Esophagus muscularis mucosa (tissue), 3 donors: ENCODE measurements around the gene OR2G2.

ENCODE experiments used
- POLR2A ChIP-seq: fragments of 450-650 bp; IDR thresholded peaks from one replicate; pipeline ENCODE4 v1.6.1; 2017; ENCODE audit warnings: antibody characterized with exemption, moderate library complexity, mild to moderate bottlenecking, low read depth
- TF ChIP-seq, protein P1 (sequence below), 3 experiments: fragments of 200-600 bp in 2 of 3; fragments of 450-650 bp in 1 of 3; sonication (generic) in 2 of 3; IDR thresholded peaks; one replicate each; pipeline ENCODE4 v1.5.1; 2017 to 2019; ENCODE audit warnings: antibody characterized with exemption in 3 of 3, mild to moderate bottlenecking in 2 of 3, moderate library complexity in 1 of 3

DNA sequence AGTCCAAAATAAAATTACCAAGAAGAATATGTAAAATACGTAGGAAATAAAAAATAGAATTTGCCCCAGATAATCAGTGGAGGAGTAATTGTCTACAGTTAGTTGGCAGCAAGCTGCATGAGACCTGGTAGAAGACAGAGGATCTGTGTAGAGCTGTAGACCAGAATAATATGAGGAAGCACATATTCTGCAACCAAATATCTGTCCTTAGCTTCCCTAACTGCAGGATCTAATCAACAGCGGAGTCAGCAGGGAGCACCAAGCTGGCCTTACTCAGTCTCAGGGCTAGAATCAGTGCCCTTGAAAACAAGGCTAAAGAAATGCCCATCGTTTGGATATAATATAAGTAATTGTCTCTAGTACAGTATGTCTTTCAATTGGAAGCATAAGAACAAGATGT lies 45.3 kb upstream of the OR2G2 start:
- no peak for TF ChIP-seq POLR2A
- TF ChIP-seq, protein P1, sequence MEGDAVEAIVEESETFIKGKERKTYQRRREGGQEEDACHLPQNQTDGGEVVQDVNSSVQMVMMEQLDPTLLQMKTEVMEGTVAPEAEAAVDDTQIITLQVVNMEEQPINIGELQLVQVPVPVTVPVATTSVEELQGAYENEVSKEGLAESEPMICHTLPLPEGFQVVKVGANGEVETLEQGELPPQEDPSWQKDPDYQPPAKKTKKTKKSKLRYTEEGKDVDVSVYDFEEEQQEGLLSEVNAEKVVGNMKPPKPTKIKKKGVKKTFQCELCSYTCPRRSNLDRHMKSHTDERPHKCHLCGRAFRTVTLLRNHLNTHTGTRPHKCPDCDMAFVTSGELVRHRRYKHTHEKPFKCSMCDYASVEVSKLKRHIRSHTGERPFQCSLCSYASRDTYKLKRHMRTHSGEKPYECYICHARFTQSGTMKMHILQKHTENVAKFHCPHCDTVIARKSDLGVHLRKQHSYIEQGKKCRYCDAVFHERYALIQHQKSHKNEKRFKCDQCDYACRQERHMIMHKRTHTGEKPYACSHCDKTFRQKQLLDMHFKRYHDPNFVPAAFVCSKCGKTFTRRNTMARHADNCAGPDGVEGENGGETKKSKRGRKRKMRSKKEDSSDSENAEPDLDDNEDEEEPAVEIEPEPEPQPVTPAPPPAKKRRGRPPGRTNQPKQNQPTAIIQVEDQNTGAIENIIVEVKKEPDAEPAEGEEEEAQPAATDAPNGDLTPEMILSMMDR (IDR thresholded peaks at IDR 0.05), result no peak
